Measurements from ENCODE around the gene HSPB7.

The HSPB7 gene

GRCh38 chr1:15969321-15969880, 48.4 kb downstream of the HSPB7 start:
- in situ Hi-C loops (cut with HindIII; ENCODE audit: low pct_ligation_motif_present, low pct_unique_long_range_greater_than_20kb, low sequenced_read_pairs): loop anchor here (25.0 kb wide), 1 partner anchor 157 kb away; the partner anchor contains the start of gene UQCRHL
- no peak for DNase-seq

GRCh38 chr1:15968172-15968571, 49.7 kb downstream of the HSPB7 start:
- no peak for DNase-seq
- in situ Hi-C loops (cut with HindIII; ENCODE audit: low pct_ligation_motif_present, low pct_unique_long_range_greater_than_20kb, low sequenced_read_pairs): loop anchor here (25.0 kb wide), 1 partner anchor 156 kb away; the partner anchor contains the start of gene UQCRHL

- in situ Hi-C loops (cut with HindIII; ENCODE audit: low pct_ligation_motif_present, low pct_unique_long_range_greater_than_20kb, low sequenced_read_pairs): loop anchor here (25.0 kb wide), 1 partner anchor 155 kb away; the partner anchor contains the start of gene UQCRHL
These were observed 50.9 kb downstream of the HSPB7 start for GRCh38 chr1:15966956-15967344.

GRCh38 chr1:15966081-15966955, 51.5 kb downstream of the HSPB7 start:
- in situ Hi-C loops (cut with HindIII; ENCODE audit: low pct_ligation_motif_present, low pct_unique_long_range_greater_than_20kb, low sequenced_read_pairs): loop anchor here (25.0 kb wide), 1 partner anchor 154 kb away; the partner anchor contains the start of gene UQCRHL
- no peak for DNase-seq

More at GRCh38 chr1:15966956-15967344, 50.9 kb downstream of the HSPB7 start:
- DNase-seq: no peak

- in situ Hi-C loops (cut with HindIII; ENCODE audit: low pct_ligation_motif_present, low pct_unique_long_range_greater_than_20kb, low sequenced_read_pairs): loop anchor here (25.0 kb wide), 1 partner anchor 153 kb away; the partner anchor contains the start of gene UQCRHL
- no peak for DNase-seq
These were observed 52.5 kb downstream of the HSPB7 start for GRCh38 chr1:15965228-15965767.

Measured in ACHN (cell line).